Measurements from ENCODE around the gene ABLIM2. TPM values are rescaled to one million over a fixed set of nuclear protein-coding genes. Genes with fewer than 3 reads are reported as not detected.
A peak's percentile ranks its signal among the peaks of the same experiment; 100 is the strongest.

The ABLIM2 gene
- total RNA-seq, 2 donors from 2014 or later = 5.7 to 11.2 TPM

DNA sequence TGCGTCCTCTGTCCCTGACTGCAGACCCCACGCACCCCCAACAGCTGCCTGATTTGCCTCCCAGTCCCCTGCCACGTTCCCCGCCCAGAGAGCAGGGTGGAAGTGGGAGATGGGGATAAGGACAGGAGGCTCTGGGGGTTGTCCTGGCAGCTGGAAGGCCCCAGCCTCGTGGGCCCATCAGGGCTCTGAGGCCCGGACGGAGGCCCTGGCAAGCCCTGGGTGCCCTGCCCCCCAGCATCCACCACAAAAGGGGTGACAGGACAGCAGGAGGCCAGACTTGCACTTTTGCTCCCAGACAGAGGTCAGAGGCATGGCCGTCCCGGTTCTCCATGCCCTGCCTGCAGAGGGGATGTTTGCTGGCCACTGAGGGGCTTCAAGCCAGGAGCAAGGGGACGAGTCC is 45.2 kb upstream of the ABLIM2 start:
- no peak overlapping the region for H3K4me3 ChIP-seq
- H3K27ac ChIP-seq = no peak overlapping the region
- TF ChIP-seq, protein P1, sequence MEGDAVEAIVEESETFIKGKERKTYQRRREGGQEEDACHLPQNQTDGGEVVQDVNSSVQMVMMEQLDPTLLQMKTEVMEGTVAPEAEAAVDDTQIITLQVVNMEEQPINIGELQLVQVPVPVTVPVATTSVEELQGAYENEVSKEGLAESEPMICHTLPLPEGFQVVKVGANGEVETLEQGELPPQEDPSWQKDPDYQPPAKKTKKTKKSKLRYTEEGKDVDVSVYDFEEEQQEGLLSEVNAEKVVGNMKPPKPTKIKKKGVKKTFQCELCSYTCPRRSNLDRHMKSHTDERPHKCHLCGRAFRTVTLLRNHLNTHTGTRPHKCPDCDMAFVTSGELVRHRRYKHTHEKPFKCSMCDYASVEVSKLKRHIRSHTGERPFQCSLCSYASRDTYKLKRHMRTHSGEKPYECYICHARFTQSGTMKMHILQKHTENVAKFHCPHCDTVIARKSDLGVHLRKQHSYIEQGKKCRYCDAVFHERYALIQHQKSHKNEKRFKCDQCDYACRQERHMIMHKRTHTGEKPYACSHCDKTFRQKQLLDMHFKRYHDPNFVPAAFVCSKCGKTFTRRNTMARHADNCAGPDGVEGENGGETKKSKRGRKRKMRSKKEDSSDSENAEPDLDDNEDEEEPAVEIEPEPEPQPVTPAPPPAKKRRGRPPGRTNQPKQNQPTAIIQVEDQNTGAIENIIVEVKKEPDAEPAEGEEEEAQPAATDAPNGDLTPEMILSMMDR (IDR thresholded peaks at IDR 0.05) = no peak
- DNase-seq (ENCODE audit: low spot score) = no peak
- no peaks in the 10 kb centered on the region for H3K36me3 ChIP-seq
- no peaks in the 10 kb centered on the region for H3K27me3 ChIP-seq
- H3K4me1 ChIP-seq = peaks cover 0 to 32% of the 10 kb centered on the region in 2 donors
- H3K9me3 ChIP-seq = no peaks in the 10 kb centered on the region

DNA sequence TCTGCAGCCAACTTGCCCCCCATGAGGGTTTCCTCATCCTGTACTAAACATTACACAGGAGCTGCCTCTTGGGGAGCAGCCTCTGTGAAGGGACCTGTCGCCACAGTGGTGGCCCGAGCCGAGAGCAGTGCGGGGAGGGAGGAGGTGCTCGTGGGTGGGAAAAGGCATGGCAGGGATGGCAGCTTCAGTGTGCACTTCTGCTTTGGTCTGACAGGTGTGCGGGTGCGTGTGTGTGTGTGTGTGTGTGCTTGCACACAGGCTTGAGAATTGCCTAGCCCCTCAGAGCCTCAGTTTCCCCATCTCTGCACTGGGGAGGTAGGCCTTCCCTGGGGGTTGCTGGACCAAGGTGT is 44.4 kb upstream of the ABLIM2 start:
- TF ChIP-seq, protein P1 (IDR thresholded peaks at IDR 0.05) = no peak
- no peaks in the 10 kb centered on the region for H3K27me3 ChIP-seq
- H3K36me3 ChIP-seq = no peaks in the 10 kb centered on the region
- H3K9me3 ChIP-seq = no peaks in the 10 kb centered on the region
- peaks cover 0 to 39% of the 10 kb centered on the region in 2 donors for H3K4me1 ChIP-seq
- H3K27ac ChIP-seq = no peak overlapping the region
- DNase-seq (ENCODE audit: low spot score) = no peak
- H3K4me3 ChIP-seq = no peak overlapping the region

DNA sequence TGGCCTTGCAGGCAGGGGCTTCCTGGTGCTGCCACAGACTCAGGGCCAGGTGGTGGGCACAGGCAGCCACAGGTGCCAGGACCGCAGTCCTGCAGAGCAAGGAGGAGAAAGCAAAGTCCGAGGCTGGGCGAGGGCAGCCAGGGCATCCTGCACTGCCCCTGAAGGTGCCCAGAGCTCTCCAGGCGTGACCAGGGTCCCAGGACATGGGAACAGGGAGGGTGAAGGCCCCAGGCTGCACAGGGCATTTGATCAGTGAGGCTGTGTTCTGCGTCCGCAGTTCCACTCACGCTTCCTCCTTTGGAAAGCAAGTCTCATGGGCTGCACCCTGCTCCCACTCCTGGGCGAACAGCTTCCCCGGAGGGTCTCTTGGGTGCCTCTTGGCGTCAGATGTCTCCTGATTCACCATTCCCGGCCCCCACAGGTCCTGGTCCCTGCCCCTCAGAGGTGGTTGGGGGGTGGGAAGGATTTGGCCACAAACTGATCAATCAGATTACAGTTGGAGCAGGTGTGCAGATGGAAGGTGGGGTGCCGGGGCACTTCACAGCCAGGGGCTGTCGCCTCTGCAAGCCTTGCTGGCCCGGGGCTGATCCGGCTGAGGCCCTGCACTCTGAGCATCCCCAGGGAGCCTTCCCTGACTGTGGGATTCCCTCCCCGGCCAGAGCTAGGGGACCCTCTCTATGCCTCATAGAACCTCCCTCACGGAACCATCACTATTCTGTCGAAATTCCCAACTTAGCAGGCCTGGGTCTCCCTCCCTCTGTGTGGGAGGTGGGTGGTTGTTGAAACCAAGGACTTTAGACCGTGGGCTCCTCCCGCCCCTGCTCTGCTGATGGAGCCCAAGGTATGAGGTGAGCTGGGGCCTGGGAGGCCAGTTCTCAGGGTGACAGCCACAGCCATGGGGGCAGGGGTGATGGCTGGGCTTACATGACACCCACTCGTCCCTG is 43.8 kb upstream of the ABLIM2 start:
- H3K27me3 ChIP-seq = no peaks in the 10 kb centered on the region
- peak overlapping the region in 1 of 2 donors; percentile 48 for H3K4me3 ChIP-seq
- H3K36me3 ChIP-seq = no peaks in the 10 kb centered on the region
- peaks cover 0 to 39% of the 10 kb centered on the region in 2 donors for H3K4me1 ChIP-seq
- no peak overlapping the region for H3K27ac ChIP-seq
- TF ChIP-seq, protein P1 (IDR thresholded peaks at IDR 0.05) = no peak
- H3K9me3 ChIP-seq = no peaks in the 10 kb centered on the region
- no peak for DNase-seq (ENCODE audit: low spot score)

DNA sequence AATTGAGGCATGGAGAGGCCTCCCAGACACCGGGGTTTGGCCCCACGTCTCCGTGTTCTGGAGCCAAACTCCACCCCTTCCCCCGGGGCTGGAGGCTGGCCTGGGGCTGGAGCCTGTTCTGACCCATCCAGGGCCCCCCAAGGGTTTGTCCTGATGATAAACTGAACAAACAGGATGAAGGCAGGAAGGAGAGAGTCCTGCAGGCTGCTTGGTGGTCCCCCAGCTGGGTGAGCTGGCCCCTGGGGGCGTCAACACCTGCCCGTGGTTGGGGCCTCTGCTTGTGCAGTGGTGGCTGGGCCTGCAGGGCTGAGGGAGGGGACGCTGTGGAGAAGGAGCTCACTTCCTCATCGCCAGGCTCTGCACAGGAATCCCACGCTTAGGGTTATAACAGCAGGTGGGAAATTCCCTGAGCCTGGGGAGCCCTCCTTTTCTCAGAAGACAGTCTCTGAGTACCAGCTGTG is 42.7 kb upstream of the ABLIM2 start:
- no peaks in the 10 kb centered on the region for H3K9me3 ChIP-seq
- DNase-seq (ENCODE audit: low spot score) = no peak
- peaks cover 0 to 44% of the 10 kb centered on the region in 2 donors for H3K4me1 ChIP-seq
- H3K36me3 ChIP-seq = no peaks in the 10 kb centered on the region
- TF ChIP-seq, protein P1 (IDR thresholded peaks at IDR 0.05) = no peak
- peak overlapping the region in 1 of 2 donors; percentile 82 for H3K27ac ChIP-seq
- H3K4me3 ChIP-seq = peak overlapping the region in 1 of 2 donors; percentile 48
- no peaks in the 10 kb centered on the region for H3K27me3 ChIP-seq

DNA sequence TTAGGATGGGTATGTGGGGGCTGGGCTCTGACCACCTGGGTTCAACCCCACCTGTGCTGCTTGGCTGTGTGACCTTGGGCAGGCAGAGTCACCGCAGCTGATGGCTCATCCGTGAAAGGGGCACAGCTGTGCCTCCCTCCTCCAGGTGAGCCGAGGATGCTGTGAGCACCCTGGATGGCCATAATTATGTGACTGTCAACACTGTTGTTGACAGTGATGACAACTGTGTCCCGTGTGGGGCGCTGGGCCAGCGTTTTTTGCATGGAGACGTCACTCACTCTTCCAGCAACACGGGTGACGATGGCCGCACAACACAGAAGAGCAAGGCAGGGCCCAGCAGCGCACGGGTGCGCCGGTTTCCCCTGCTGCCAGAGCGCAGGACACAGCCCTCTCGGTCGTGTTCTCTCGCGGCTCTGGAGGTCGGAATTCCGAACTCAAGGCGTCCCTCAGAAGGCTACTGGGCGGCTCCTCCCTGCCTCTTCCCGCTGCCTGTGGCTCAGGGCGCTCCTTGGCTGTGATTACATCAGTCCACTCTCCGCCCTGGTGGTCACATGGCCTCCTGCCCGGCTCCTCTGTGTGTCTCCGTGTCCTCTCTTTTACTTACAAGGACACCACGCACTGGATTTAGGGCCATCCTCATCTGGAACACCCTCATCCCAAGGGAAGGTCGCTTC is 41.8 kb upstream of the ABLIM2 start:
- TF ChIP-seq, protein P1 (IDR thresholded peaks at IDR 0.05) = no peak
- H3K27ac ChIP-seq = peak overlapping the region; percentile 70 to 82
- no peaks in the 10 kb centered on the region for H3K36me3 ChIP-seq
- no peaks in the 10 kb centered on the region for H3K9me3 ChIP-seq
- no peaks in the 10 kb centered on the region for H3K27me3 ChIP-seq
- peaks cover 0 to 52% of the 10 kb centered on the region in 2 donors for H3K4me1 ChIP-seq
- peak overlapping the region; percentile 45 to 48 for H3K4me3 ChIP-seq
- DNase-seq (ENCODE audit: low spot score) = peak; percentile 84
